Lower lobe of right lung (tissue), 2 donors: ENCODE data around the gene SLIT1. TPM values are rescaled to one million over a fixed set of nuclear protein-coding genes. Genes with fewer than 3 reads are reported as not detected.

Experiments used
- ATAC-seq, 2 donors: fragments of 200-7000 bp; cut with Tn5 transposase; one replicate each; pipeline ENCODE4 v1.9.1; 2020 to 2022; ENCODE audit warnings: mild to moderate bottlenecking in 2 of 2, moderate library complexity in 2 of 2
- DNase-seq: peaks from one replicate; pipeline ENCODE4 v3.0.0-alpha.2; 2020
- H3K27ac ChIP-seq: fragments of 200-600 bp; one replicate; pipeline ENCODE4 v1.8.0; 2022
- H3K27me3 ChIP-seq: fragments of 200-600 bp; one replicate; pipeline ENCODE4 v1.8.0; 2022; ENCODE audit warnings: low read depth
- H3K36me3 ChIP-seq: fragments of 200-600 bp; one replicate; pipeline ENCODE4 v1.8.0; 2022; ENCODE audit warnings: mild to moderate bottlenecking
- H3K4me1 ChIP-seq: fragments of 200-600 bp; one replicate; pipeline ENCODE4 v1.8.0; 2022
- H3K4me3 ChIP-seq: fragments of 200-600 bp; one replicate; pipeline ENCODE4 v1.8.0; 2022; ENCODE audit warnings: mild to moderate bottlenecking
- H3K9me3 ChIP-seq: fragments of 200-600 bp; one replicate; pipeline ENCODE4 v1.8.0; 2022
- CTCF ChIP-seq: fragments of 200-600 bp; IDR thresholded peaks from one replicate; pipeline ENCODE4 v1.8.0; 2022; ENCODE audit warnings: antibody characterized with exemption, mild to moderate bottlenecking
- intact Hi-C: fragments of 100-400 bp; cut with DNase I; formaldehyde crosslinking; loops from one replicate; pipeline ENCODE4 v1.11.0; 2022
- total RNA-seq: library from RNA; stranded (reverse); fragmentation: NEBNext Ultra II Directional; extraction: Animal tissue kit (Norgen Biotek cat#: 25700); gene quantifications from one replicate; pipeline ENCODE4 v1.2.1, GENCODE V29; 2021
- donor health status: DM: no; HTN: yes; CAD: no; lungs with severe emphysema.

SLIT1 gene
- total RNA-seq, 1 donor from 2014 or later = 0.41 TPM

- DNase-seq (no peak), ATAC-seq (no peak)
- Histone ChIP-seq H3K27me3 (peaks cover 14% of the 10 kb centered on the region), H3K36me3 (no peaks in the 10 kb centered on the region), H3K9me3 (peaks cover 4% of the 10 kb centered on the region), H3K4me1 (no peaks in the 10 kb centered on the region), H3K27ac (no peak overlapping the region), H3K4me3 (no peak overlapping the region)
- intact Hi-C loops = no loop called here
- no peak for TF ChIP-seq CTCF
Observed at GRCh38 chr10:97067716-97068391, 117.9 kb downstream of the SLIT1 start.

- H3K36me3 ChIP-seq = no peaks in the 10 kb centered on the region
- no peak overlapping the region for H3K27ac ChIP-seq
- H3K27me3 ChIP-seq = peaks cover 6% of the 10 kb centered on the region
- H3K4me1 ChIP-seq = no peaks in the 10 kb centered on the region
- H3K4me3 ChIP-seq = no peak overlapping the region
- no peak for DNase-seq
- TF ChIP-seq CTCF = no peak
- ATAC-seq = no peak
- intact Hi-C loops = no loop called here
- peaks cover 4% of the 10 kb centered on the region for H3K9me3 ChIP-seq
Observed at GRCh38 chr10:97066877-97067555, 118.7 kb downstream of the SLIT1 start.

- no peaks in the 10 kb centered on the region for H3K36me3 ChIP-seq
- DNase-seq (no peak), ATAC-seq (no peak)
- no peak overlapping the region for H3K4me3 ChIP-seq
- H3K27me3 ChIP-seq = no peaks in the 10 kb centered on the region
- no peak for TF ChIP-seq CTCF
- no peaks in the 10 kb centered on the region for H3K4me1 ChIP-seq
- no peak overlapping the region for H3K27ac ChIP-seq
- intact Hi-C loops = no loop called here
- H3K9me3 ChIP-seq = peaks cover 4% of the 10 kb centered on the region
Observed at GRCh38 chr10:97065686-97066660, 119.8 kb downstream of the SLIT1 start.

- Histone ChIP-seq H3K4me1 (no peaks in the 10 kb centered on the region), H3K9me3 (peaks cover 4% of the 10 kb centered on the region), H3K27ac (no peak overlapping the region), H3K27me3 (no peaks in the 10 kb centered on the region), H3K4me3 (no peak overlapping the region), H3K36me3 (no peaks in the 10 kb centered on the region)
- intact Hi-C loops = no loop called here
- DNase-seq (no peak), ATAC-seq (no peak)
- no peak for TF ChIP-seq CTCF
Observed at GRCh38 chr10:97065128-97065527, 120.6 kb downstream of the SLIT1 start.

- no peaks in the 10 kb centered on the region for H3K4me1 ChIP-seq
- no peaks in the 10 kb centered on the region for H3K27me3 ChIP-seq
- H3K27ac ChIP-seq = no peak overlapping the region
- H3K9me3 ChIP-seq = no peaks in the 10 kb centered on the region
- ATAC-seq (no peak), DNase-seq (no peak)
- H3K4me3 ChIP-seq = no peak overlapping the region
- intact Hi-C loops = no loop called here
- TF ChIP-seq CTCF = no peak
- H3K36me3 ChIP-seq = no peaks in the 10 kb centered on the region
Observed at GRCh38 chr10:97063983-97064837, 121.5 kb downstream of the SLIT1 start.
